Measurements from ENCODE around the gene NFYA. TPM values are rescaled to one million over a fixed set of nuclear protein-coding genes. Genes with fewer than 3 reads are reported as not detected.
A peak's percentile ranks its signal among the peaks of the same experiment; 100 is the strongest.

Gene NFYA
- total RNA-seq, 1 experiment from 2014 or later: 23.7 TPM

GRCh38 chr6:41065550-41066026 is 7.2 kb upstream of the NFYA start:
- no TSS peak for BruUV-seq (replicated peaks)
- peak overlapping the region; percentile 39 for H3K27ac Mint-ChIP-seq (ENCODE audit: unreplicated experiment)
- intact Hi-C loops (cut with micrococcal nuclease; ENCODE audit: unreplicated experiment): loop anchor here (1.0 to 5.0 kb wide), 5 partner anchors 26 to 738 kb away; partner anchors contain the start of gene UNC5CL
- TF ChIP-seq, protein P1, sequence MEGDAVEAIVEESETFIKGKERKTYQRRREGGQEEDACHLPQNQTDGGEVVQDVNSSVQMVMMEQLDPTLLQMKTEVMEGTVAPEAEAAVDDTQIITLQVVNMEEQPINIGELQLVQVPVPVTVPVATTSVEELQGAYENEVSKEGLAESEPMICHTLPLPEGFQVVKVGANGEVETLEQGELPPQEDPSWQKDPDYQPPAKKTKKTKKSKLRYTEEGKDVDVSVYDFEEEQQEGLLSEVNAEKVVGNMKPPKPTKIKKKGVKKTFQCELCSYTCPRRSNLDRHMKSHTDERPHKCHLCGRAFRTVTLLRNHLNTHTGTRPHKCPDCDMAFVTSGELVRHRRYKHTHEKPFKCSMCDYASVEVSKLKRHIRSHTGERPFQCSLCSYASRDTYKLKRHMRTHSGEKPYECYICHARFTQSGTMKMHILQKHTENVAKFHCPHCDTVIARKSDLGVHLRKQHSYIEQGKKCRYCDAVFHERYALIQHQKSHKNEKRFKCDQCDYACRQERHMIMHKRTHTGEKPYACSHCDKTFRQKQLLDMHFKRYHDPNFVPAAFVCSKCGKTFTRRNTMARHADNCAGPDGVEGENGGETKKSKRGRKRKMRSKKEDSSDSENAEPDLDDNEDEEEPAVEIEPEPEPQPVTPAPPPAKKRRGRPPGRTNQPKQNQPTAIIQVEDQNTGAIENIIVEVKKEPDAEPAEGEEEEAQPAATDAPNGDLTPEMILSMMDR (IDR thresholded peaks at IDR 0.05; ENCODE audit: unreplicated experiment): no peak
- H3K9me3 Mint-ChIP-seq (ENCODE audit: low read depth, unreplicated experiment): no peaks in the 10 kb centered on the region
- CTCF ChIA-PET: interaction anchor here (0.7 to 1.2 kb wide), 5 partner anchors 25 to 1203 kb away, joined by 3 to 7 read pairs (median 4); partner anchors contain the start of gene UNC5CL
- no peak for DNase-seq
- H3K4me3 Mint-ChIP-seq (ENCODE audit: low read depth, unreplicated experiment): peak overlapping the region; percentile 19
- no peaks in the 10 kb centered on the region for H3K27me3 Mint-ChIP-seq (ENCODE audit: unreplicated experiment)
- peaks cover 48% of the 10 kb centered on the region for H3K4me1 Mint-ChIP-seq (ENCODE audit: low read depth, unreplicated experiment)
- H3K36me3 Mint-ChIP-seq (ENCODE audit: insufficient read depth, unreplicated experiment): peaks cover 19% of the 10 kb centered on the region

GRCh38 chr6:41066867-41067304 is 5.9 kb upstream of the NFYA start:
- Mint-ChIP-seq H3K4me1 (ENCODE audit: low read depth, unreplicated experiment) (peaks cover 56% of the 10 kb centered on the region), H3K27ac (ENCODE audit: unreplicated experiment) (peak overlapping the region; percentile 71), H3K36me3 (ENCODE audit: insufficient read depth, unreplicated experiment) (peaks cover 29% of the 10 kb centered on the region), H3K4me3 (ENCODE audit: low read depth, unreplicated experiment) (no peak overlapping the region), H3K27me3 (ENCODE audit: unreplicated experiment) (no peaks in the 10 kb centered on the region), H3K9me3 (ENCODE audit: low read depth, unreplicated experiment) (no peaks in the 10 kb centered on the region)
- DNase-seq: peak; percentile 77
- intact Hi-C loops (cut with micrococcal nuclease; ENCODE audit: unreplicated experiment): loop anchor here (1.0 to 5.0 kb wide), 3 partner anchors 40 to 740 kb away; no protein-coding TSS in a partner anchor
- CTCF ChIA-PET: no interaction called here
- TF ChIP-seq, protein P1 (IDR thresholded peaks at IDR 0.05; ENCODE audit: unreplicated experiment): peak; percentile 79
- no TSS peak for BruUV-seq (replicated peaks)

- no peak for DNase-seq
- H3K4me3 Mint-ChIP-seq (ENCODE audit: low read depth, unreplicated experiment): peak overlapping the region; percentile 83
- H3K27me3 Mint-ChIP-seq (ENCODE audit: unreplicated experiment): no peaks in the 10 kb centered on the region
- CTCF ChIA-PET: interaction anchor here (0.5 kb wide), 1 partner anchor 72 kb away, joined by 15 read pairs; no protein-coding TSS in a partner anchor
- peaks cover 58% of the 10 kb centered on the region for H3K36me3 Mint-ChIP-seq (ENCODE audit: insufficient read depth, unreplicated experiment)
- no TSS peak for BruUV-seq (replicated peaks)
- no peaks in the 10 kb centered on the region for H3K9me3 Mint-ChIP-seq (ENCODE audit: low read depth, unreplicated experiment)
- TF ChIP-seq, protein P1 (IDR thresholded peaks at IDR 0.05; ENCODE audit: unreplicated experiment): no peak
- intact Hi-C loops (cut with micrococcal nuclease; ENCODE audit: unreplicated experiment): loop anchor here (1.0 kb wide), 1 partner anchor 32 kb away; the partner anchor contains the start of gene UNC5CL
- H3K4me1 Mint-ChIP-seq (ENCODE audit: low read depth, unreplicated experiment): peaks cover 47% of the 10 kb centered on the region
- peak overlapping the region; percentile 95 for H3K27ac Mint-ChIP-seq (ENCODE audit: unreplicated experiment)
Observed at GRCh38 chr6:41071501-41071922, 1.3 kb upstream of the NFYA start.

DNA sequence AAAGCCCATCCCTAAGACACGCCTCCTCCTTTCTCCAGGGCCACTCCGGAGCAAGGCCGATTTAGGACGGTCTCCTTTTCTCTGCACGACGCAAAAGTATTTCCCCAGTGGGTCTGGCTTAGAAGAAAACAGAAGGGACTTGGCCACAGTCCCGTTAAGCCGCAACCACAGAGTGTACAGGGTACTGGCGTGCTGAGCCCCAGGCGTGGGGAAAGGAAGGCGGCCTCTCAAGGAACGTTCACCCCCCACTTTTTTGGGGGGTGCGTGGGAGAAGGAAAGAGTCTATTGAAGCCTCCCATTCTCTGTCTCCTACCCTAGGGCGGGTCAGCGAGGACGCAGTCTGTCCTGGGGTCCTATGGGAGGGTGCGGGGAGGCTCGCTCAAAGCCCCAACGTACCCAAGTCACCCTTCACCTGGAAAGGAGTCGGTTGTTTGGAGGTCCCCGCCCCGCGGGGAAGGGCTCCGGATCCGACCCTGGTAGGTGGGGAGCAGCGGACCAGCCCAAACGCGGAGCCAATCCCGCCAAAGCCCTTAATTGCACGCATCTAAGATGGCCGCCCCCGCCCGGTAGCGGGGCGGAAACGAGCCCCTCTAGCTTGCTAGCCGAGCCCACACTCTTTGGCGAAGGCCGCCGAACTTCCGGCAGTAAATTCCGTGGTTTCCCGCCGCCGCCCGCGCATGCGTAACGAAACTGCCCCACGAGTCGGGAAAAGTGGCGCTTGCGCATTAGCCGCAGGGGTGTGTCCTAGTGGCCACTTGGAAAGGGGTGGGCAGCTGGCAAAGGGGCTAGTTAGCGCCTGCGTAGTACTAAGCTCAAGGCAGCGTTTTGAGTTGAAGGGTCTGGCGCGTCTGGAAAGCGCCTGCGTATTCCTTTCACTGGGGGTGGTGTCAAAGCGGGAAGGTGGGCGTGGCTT is 595 bp upstream of the NFYA start, which contains the start of gene OARD1:
TSS of gene OARD1 (minus strand) at position 434 of the 913 bp plus-strand sequence. CDS start 722 bp downstream, outside the sequence.
- Mint-ChIP-seq H3K27me3 (ENCODE audit: unreplicated experiment) (no peaks in the 10 kb centered on the region), H3K9me3 (ENCODE audit: low read depth, unreplicated experiment) (no peaks in the 10 kb centered on the region), H3K36me3 (ENCODE audit: insufficient read depth, unreplicated experiment) (peaks cover 51% of the 10 kb centered on the region), H3K4me1 (ENCODE audit: low read depth, unreplicated experiment) (peaks cover 40% of the 10 kb centered on the region), H3K4me3 (ENCODE audit: low read depth, unreplicated experiment) (peak within 1 kb of the TSS; percentile 83), H3K27ac (ENCODE audit: unreplicated experiment) (peak within 1 kb of the TSS; percentile 95)
- no TSS peak for BruUV-seq (replicated peaks)
- peak; percentile 99 for DNase-seq
- intact Hi-C loops (cut with micrococcal nuclease; ENCODE audit: unreplicated experiment): loop anchor here (1.0 kb wide), 1 partner anchor 33 kb away; the partner anchor contains the start of gene UNC5CL
- CTCF ChIA-PET: interaction anchor here (0.5 to 1.7 kb wide), 3 partner anchors 32 to 73 kb away, joined by 3 to 15 read pairs (median 13); partner anchors contain the start of gene UNC5CL
- TF ChIP-seq, protein P1 (IDR thresholded peaks at IDR 0.05; ENCODE audit: unreplicated experiment): no peak
